ENCODE results near the gene FBXL19.
A peak's percentile ranks its signal among the peaks of the same experiment; 100 is the strongest.

FBXL19 gene

DNA sequence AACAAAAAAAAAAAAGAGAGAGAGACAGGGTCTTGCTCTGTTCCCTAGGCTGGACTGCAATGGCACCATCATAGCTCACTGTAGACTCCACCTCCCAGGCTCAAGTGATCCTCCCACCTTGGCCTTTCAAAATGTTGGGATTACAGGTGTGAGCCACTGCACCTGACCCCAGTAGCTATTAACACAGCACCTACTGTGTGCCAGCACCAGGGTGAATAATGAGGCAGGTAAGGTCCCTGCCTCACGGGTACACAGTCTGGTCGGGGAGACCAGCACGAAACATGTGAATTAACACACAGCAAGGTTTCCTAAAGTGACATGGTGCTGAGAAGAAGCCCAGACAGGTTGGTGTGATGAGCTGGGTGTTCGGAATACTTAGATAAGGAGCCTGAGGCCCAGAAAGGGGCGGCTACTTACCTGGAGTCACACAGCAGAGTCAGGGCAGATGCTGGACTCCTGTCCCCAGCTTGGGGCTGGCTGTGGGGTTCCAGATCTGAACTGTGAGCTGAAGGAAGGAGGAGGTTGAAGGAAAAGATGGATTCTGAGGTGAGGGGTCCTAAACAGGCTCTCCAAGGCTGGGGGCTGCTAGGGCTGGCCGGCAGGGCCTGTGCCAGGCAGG is 10.5 kb upstream of the FBXL19 start:
- H3K4me3 ChIP-seq (ENCODE audit: low read length) = no peak overlapping the region
- H3K9ac ChIP-seq (ENCODE audit: low read depth, low read length) = no peak overlapping the region
- H3K36me3 ChIP-seq (ENCODE audit: insufficient read depth, low read depth, low read length) = no peaks in the 10 kb centered on the region
- no peaks in the 10 kb centered on the region for H3K27me3 ChIP-seq (ENCODE audit: insufficient read depth, low read length)
- no peak overlapping the region for H3K27ac ChIP-seq (ENCODE audit: low read length)
- H3K9me3 ChIP-seq (ENCODE audit: insufficient read depth, low read depth, low read length) = no peaks in the 10 kb centered on the region
- peaks cover 4% of the 10 kb centered on the region; the same call in 1 of the 2 replicates for H3K4me1 ChIP-seq (ENCODE audit: insufficient read depth, low read length)

- H3K27ac ChIP-seq (ENCODE audit: low read length) = no peak overlapping the region
- H3K9ac ChIP-seq (ENCODE audit: low read depth, low read length) = no peak overlapping the region
- H3K27me3 ChIP-seq (ENCODE audit: insufficient read depth, low read length) = no peaks in the 10 kb centered on the region
- peaks cover 4% of the 10 kb centered on the region; the same call in 1 of the 2 replicates for H3K4me1 ChIP-seq (ENCODE audit: insufficient read depth, low read length)
- no peak overlapping the region for H3K4me3 ChIP-seq (ENCODE audit: low read length)
- no peaks in the 10 kb centered on the region for H3K36me3 ChIP-seq (ENCODE audit: insufficient read depth, low read depth, low read length)
- H3K9me3 ChIP-seq (ENCODE audit: insufficient read depth, low read depth, low read length) = no peaks in the 10 kb centered on the region
Measured at GRCh38 chr16:30914830-30915229, 8.5 kb upstream of the FBXL19 start.

DNA sequence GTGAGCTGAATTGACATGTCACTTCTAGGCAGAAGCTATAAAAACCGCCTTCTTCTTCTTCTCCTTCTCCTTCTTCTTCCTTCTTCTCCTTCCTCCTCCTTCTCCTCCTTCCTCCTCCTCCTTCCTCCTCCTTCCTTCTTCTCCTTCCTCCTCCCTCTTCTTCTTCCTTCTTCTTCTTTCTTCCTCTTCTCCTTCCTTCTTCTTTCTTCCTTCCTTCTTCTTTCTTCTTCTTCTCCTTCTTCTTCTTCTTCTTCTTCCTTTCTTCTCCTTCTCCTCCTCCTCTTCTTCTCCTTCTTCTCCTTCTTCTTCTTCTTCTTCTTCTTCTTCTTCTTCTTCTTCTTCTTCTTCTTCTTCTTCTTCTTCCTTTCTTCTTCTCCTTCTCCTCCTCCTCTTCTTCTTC is 4.8 kb upstream of the FBXL19 start:
- H3K36me3 ChIP-seq (ENCODE audit: insufficient read depth, low read depth, low read length) = no peaks in the 10 kb centered on the region
- no peak overlapping the region for H3K27ac ChIP-seq (ENCODE audit: low read length)
- H3K4me3 ChIP-seq (ENCODE audit: low read length) = no peak overlapping the region
- no peaks in the 10 kb centered on the region for H3K9me3 ChIP-seq (ENCODE audit: insufficient read depth, low read depth, low read length)
- H3K4me1 ChIP-seq (ENCODE audit: insufficient read depth, low read length) = no peaks in the 10 kb centered on the region; the same call in 1 of the 2 replicates
- no peaks in the 10 kb centered on the region for H3K27me3 ChIP-seq (ENCODE audit: insufficient read depth, low read length)
- no peak overlapping the region for H3K9ac ChIP-seq (ENCODE audit: low read depth, low read length)

DNA sequence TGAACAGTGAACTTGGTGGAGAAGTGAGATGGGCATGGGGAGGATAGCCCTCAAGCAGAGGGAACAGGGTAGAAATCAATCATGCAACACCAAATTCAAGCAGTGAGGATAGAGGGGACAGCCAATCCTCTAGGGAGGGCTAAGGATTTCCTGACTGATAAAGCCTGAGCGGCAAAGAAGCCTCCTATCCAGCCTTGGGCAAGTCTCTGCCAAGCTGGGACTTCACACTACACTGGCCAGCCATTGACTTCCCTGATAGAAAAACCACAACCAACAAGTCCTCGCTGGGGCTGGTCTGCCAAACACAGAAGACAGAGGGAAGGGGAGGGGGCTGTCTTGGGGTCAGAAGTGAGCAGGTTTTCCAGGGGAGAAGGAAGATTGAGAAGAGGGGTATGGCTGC is 2.5 kb upstream of the FBXL19 start:
- Histone ChIP-seq H3K4me1 (ENCODE audit: insufficient read depth, low read length) (no peaks in the 10 kb centered on the region; the same call in 1 of the 2 replicates), H3K9ac (ENCODE audit: low read depth, low read length) (no peak overlapping the region), H3K27ac (ENCODE audit: low read length) (no peak overlapping the region)

GRCh38 chr16:30921459-30921747 is 2.0 kb upstream of the FBXL19 start:
- Histone ChIP-seq H3K4me1 (ENCODE audit: insufficient read depth, low read length) (no peaks in the 10 kb centered on the region; the same call in 1 of the 2 replicates), H3K27me3 (ENCODE audit: insufficient read depth, low read length) (no peaks in the 10 kb centered on the region), H3K9me3 (ENCODE audit: insufficient read depth, low read depth, low read length) (no peaks in the 10 kb centered on the region), H3K4me3 (ENCODE audit: low read length) (peak overlapping the region; percentile 71; the same call in 1 of the 2 replicates), H3K27ac (ENCODE audit: low read length) (no peak overlapping the region), H3K9ac (ENCODE audit: low read depth, low read length) (no peak overlapping the region), H3K36me3 (ENCODE audit: insufficient read depth, low read depth, low read length) (peaks cover 4% of the 10 kb centered on the region; the same call in 1 of the 2 replicates)

More for the DNA sequence above, 2.5 kb upstream of the FBXL19 start:
- H3K27me3 ChIP-seq (ENCODE audit: insufficient read depth, low read length) = no peaks in the 10 kb centered on the region
- peaks cover under 1% of the 10 kb centered on the region; the same call in 1 of the 2 replicates for H3K36me3 ChIP-seq (ENCODE audit: insufficient read depth, low read depth, low read length)
- no peaks in the 10 kb centered on the region for H3K9me3 ChIP-seq (ENCODE audit: insufficient read depth, low read depth, low read length)
- H3K4me3 ChIP-seq (ENCODE audit: low read length) = no peak overlapping the region

DNA sequence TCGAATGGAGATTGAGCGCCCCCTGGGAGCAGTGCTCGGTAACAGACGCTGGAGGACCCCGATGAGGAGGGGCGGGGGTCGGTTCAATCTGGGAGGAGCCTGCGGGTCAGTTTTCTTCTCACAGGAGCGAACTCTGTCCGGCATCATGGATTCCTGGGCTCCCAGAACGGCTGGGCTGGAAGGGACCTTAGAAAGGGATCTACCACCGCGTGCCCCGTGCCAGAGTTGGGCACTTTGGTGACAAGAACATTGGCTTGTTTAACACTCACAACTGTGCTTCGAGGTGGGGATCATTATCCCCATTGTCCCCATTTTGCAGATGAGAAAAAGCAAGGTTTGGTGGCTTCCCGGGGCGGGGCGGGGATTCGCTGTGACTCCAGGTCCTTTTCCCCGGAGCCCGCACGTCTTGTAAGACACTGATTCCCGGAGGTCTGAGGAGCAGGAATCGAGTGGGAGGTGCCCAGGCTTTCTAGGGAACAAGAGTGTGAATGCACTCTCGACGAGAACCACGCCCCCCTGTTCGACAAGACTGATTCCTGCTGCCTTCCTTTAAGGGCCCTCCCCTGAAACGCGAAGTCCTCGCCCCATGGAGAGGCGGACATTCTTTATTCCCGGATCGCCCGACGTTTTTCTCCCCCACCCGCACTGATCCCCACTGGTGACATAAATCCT is 1.5 kb upstream of the FBXL19 start:
- no peaks in the 10 kb centered on the region for H3K9me3 ChIP-seq (ENCODE audit: insufficient read depth, low read depth, low read length)
- H3K36me3 ChIP-seq (ENCODE audit: insufficient read depth, low read depth, low read length) = peaks cover 8% of the 10 kb centered on the region; the same call in 1 of the 2 replicates
- H3K27me3 ChIP-seq (ENCODE audit: insufficient read depth, low read length) = no peaks in the 10 kb centered on the region
- H3K4me1 ChIP-seq (ENCODE audit: insufficient read depth, low read length) = no peaks in the 10 kb centered on the region; the same call in 1 of the 2 replicates
- peak overlapping the region; percentile 9 for H3K27ac ChIP-seq (ENCODE audit: low read length)
- H3K9ac ChIP-seq (ENCODE audit: low read depth, low read length) = peak overlapping the region; percentile 70; the same call in 1 of the 2 replicates
- H3K4me3 ChIP-seq (ENCODE audit: low read length) = peak overlapping the region; percentile 71

DNA sequence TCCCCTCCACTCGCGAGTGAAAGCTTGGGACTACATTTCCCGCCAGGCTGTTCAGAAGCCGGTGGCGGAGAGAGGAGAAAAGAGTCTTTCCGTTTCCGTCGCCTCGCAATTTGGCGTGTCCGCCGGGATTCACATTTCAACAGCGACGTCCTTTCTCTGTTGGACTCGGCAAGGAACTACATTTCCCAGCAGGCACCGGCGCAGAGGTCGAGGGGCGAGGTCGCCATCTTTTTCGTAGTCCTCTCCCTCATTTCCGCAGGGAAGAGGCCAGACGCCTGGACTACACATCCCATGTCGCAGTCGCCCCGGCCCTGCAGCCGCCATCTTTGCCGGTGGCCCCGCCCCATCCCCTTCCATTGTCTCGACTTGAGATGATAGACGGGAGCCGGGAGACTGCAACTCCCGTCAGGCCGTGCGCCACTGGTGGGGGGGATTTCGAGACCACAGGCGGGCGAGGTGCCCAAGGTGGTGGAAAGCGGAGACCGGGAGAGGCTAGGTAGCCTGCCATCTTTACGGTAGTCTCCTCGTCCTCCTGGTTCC is 882 bp upstream of the FBXL19 start:
- Histone ChIP-seq H3K4me1 (ENCODE audit: insufficient read depth, low read length) (no peaks in the 10 kb centered on the region; the same call in 1 of the 2 replicates), H3K9ac (ENCODE audit: low read depth, low read length) (peak overlapping the region; percentile 86), H3K4me3 (ENCODE audit: low read length) (peak overlapping the region; percentile 71), H3K27ac (ENCODE audit: low read length) (peak overlapping the region; percentile 77), H3K9me3 (ENCODE audit: insufficient read depth, low read depth, low read length) (no peaks in the 10 kb centered on the region), H3K36me3 (ENCODE audit: insufficient read depth, low read depth, low read length) (peaks cover 14% of the 10 kb centered on the region; the same call in 1 of the 2 replicates), H3K27me3 (ENCODE audit: insufficient read depth, low read length) (no peaks in the 10 kb centered on the region)

- no peaks in the 10 kb centered on the region for H3K9me3 ChIP-seq (ENCODE audit: insufficient read depth, low read depth, low read length)
- H3K4me1 ChIP-seq (ENCODE audit: insufficient read depth, low read length) = no peaks in the 10 kb centered on the region; the same call in 1 of the 2 replicates
- H3K9ac ChIP-seq (ENCODE audit: low read depth, low read length) = peak overlapping the region; percentile 86
- peaks cover 15% of the 10 kb centered on the region; the same call in 1 of the 2 replicates for H3K36me3 ChIP-seq (ENCODE audit: insufficient read depth, low read depth, low read length)
- peak overlapping the region; percentile 77 for H3K27ac ChIP-seq (ENCODE audit: low read length)
- H3K4me3 ChIP-seq (ENCODE audit: low read length) = peak overlapping the region; percentile 71
- no peaks in the 10 kb centered on the region for H3K27me3 ChIP-seq (ENCODE audit: insufficient read depth, low read length)
Measured at GRCh38 chr16:30922960-30923535, 324 bp upstream of the FBXL19 start.

- peak overlapping the region; percentile 85; the same call in 1 of the 2 replicates for H3K9ac ChIP-seq (ENCODE audit: low read depth, low read length)
- H3K4me3 ChIP-seq (ENCODE audit: low read length) = peak overlapping the region; percentile 71
Measured at GRCh38 chr16:30924076-30924912, 922 bp downstream of the FBXL19 start.

GRCh38 chr16:30924913-30925631 is 1.7 kb downstream of the FBXL19 start:
- Histone ChIP-seq H3K27me3 (ENCODE audit: insufficient read depth, low read length) (no peaks in the 10 kb centered on the region), H3K9ac (ENCODE audit: low read depth, low read length) (peak overlapping the region; percentile 85), H3K36me3 (ENCODE audit: insufficient read depth, low read depth, low read length) (peaks cover 25% of the 10 kb centered on the region), H3K27ac (ENCODE audit: low read length) (peak overlapping the region; percentile 83), H3K9me3 (ENCODE audit: insufficient read depth, low read depth, low read length) (no peaks in the 10 kb centered on the region), H3K4me1 (ENCODE audit: insufficient read depth, low read length) (no peaks in the 10 kb centered on the region; the same call in 1 of the 2 replicates), H3K4me3 (ENCODE audit: low read length) (peak overlapping the region; percentile 71)

More at GRCh38 chr16:30924076-30924912, 922 bp downstream of the FBXL19 start:
- Histone ChIP-seq H3K27me3 (ENCODE audit: insufficient read depth, low read length) (no peaks in the 10 kb centered on the region), H3K4me1 (ENCODE audit: insufficient read depth, low read length) (no peaks in the 10 kb centered on the region; the same call in 1 of the 2 replicates), H3K36me3 (ENCODE audit: insufficient read depth, low read depth, low read length) (peaks cover 21% of the 10 kb centered on the region), H3K9me3 (ENCODE audit: insufficient read depth, low read depth, low read length) (no peaks in the 10 kb centered on the region), H3K27ac (ENCODE audit: low read length) (peak overlapping the region; percentile 83)

Data from iPS-20b (cell line).